Trophoblast cell (in vitro differentiated cells and primary cell): ENCODE results near the gene KCNH2.
A peak's percentile ranks its signal among the peaks of the same experiment; 100 is the strongest.

Source experiments
- DNase-seq, 2 donors: peaks; one replicate each; pipeline ENCODE4 v3.0.0-alpha.2; 2016
- H2AFZ ChIP-seq: 2 replicates; pipeline ENCODE4 v1.6.1; 2013; ENCODE audit warnings: low read length, moderate library complexity, mild to moderate bottlenecking; ENCODE audit not compliant: insufficient read depth, poor library complexity
- H2AK5ac ChIP-seq: 2 replicates; pipeline ENCODE4 v1.6.1; 2013; ENCODE audit warnings: mild to moderate bottlenecking, low read length
- H2BK120ac ChIP-seq: 2 replicates; pipeline ENCODE4 v1.6.1; 2013; ENCODE audit warnings: low read length, mild to moderate bottlenecking, moderate library complexity; ENCODE audit not compliant: insufficient read depth, poor library complexity
- H2BK12ac ChIP-seq: 2 replicates; pipeline ENCODE4 v1.6.1; 2013; ENCODE audit warnings: mild to moderate bottlenecking, low read length, moderate library complexity
- H2BK5ac ChIP-seq: 2 replicates; pipeline ENCODE4 v1.6.1; 2013; ENCODE audit warnings: low read length, low read depth, moderate library complexity, mild to moderate bottlenecking; ENCODE audit not compliant: poor library complexity
- H3K14ac ChIP-seq: 2 replicates; pipeline ENCODE4 v1.6.1; 2013; ENCODE audit warnings: mild to moderate bottlenecking, low read length
- H3K18ac ChIP-seq: 2 replicates; pipeline ENCODE4 v1.6.1; 2013; ENCODE audit warnings: mild to moderate bottlenecking, low read length
- H3K23ac ChIP-seq: 2 replicates; pipeline ENCODE4 v1.6.1; 2013; ENCODE audit warnings: low read length
- H3K27ac ChIP-seq: 2 replicates; pipeline ENCODE4 v1.5.1; 2013; ENCODE audit warnings: low read depth, mild to moderate bottlenecking, inconsistent platforms, low read length, moderate library complexity
- H3K27me3 ChIP-seq: 2 replicates; pipeline ENCODE4 v1.6.1; 2013; ENCODE audit warnings: inconsistent platforms, mild to moderate bottlenecking, low read length, moderate library complexity; ENCODE audit not compliant: insufficient read depth
- H3K36me3 ChIP-seq, 2 experiments: 1 replicate in 1 of 2; 2 replicates in 1 of 2; pipeline ENCODE4 v1.6.1; 2013; ENCODE audit warnings: low read length in 2 of 2, mild to moderate bottlenecking in 2 of 2, moderate library complexity in 1 of 2; ENCODE audit not compliant: insufficient read depth in 2 of 2, control insufficient read depth in 1 of 2
- H3K4ac ChIP-seq: 2 replicates; pipeline ENCODE4 v1.6.1; 2013; ENCODE audit warnings: low read depth, mild to moderate bottlenecking, low read length, moderate library complexity
- H3K4me1 ChIP-seq, 2 experiments: 1 replicate in 1 of 2; 2 replicates in 1 of 2; pipeline ENCODE4 v1.6.1; 2013; ENCODE audit warnings: low read length in 2 of 2, mild to moderate bottlenecking in 2 of 2, moderate library complexity in 1 of 2; ENCODE audit not compliant: insufficient read depth in 2 of 2, control insufficient read depth in 1 of 2
- H3K4me2 ChIP-seq: 2 replicates; pipeline ENCODE4 v1.6.1; 2013; ENCODE audit warnings: inconsistent platforms, mild to moderate bottlenecking, low read length, moderate library complexity
- H3K4me3 ChIP-seq: 2 replicates; pipeline ENCODE4 v1.5.1; 2013; ENCODE audit warnings: mild to moderate bottlenecking, low read depth, low read length, inconsistent platforms
- H3K79me1 ChIP-seq: one replicate; pipeline ENCODE4 v1.6.1; 2013; ENCODE audit warnings: low read length
- H3K79me2 ChIP-seq: 2 replicates; pipeline ENCODE4 v1.6.1; 2013; ENCODE audit warnings: low read length, mild to moderate bottlenecking; ENCODE audit not compliant: control insufficient read depth, insufficient read depth, poor library complexity
- H3K9ac ChIP-seq: 2 replicates; pipeline ENCODE4 v1.6.1; 2013; ENCODE audit warnings: mild to moderate bottlenecking, low read length
- H3K9me3 ChIP-seq: 2 replicates; pipeline ENCODE4 v1.6.1; 2013; ENCODE audit warnings: low read depth, mild to moderate bottlenecking, control low read depth, inconsistent platforms, low read length; ENCODE audit not compliant: insufficient read depth
- H4K12ac ChIP-seq: 2 replicates; pipeline ENCODE4 v1.6.1; 2013; ENCODE audit warnings: low read depth, mild to moderate bottlenecking, low read length, moderate library complexity
- H4K8ac ChIP-seq: 2 replicates; pipeline ENCODE4 v1.6.1; 2013; ENCODE audit warnings: low read depth, mild to moderate bottlenecking, low read length, moderate library complexity
- H4K91ac ChIP-seq: one replicate; pipeline ENCODE4 v1.6.1; 2013; ENCODE audit warnings: low read depth, mild to moderate bottlenecking, low read length, moderate library complexity
- WGBS: extraction: QIAGEN DNeasy Blood & Tissue Kit; methylation state at CpG from one replicate; pipeline ENCODE4 v1.1.7; 2013; ENCODE audit warnings: missing lambda C conversion rate; ENCODE audit not compliant: insufficient read length, insufficient coverage; ENCODE audit errors: extremely low coverage; 5-methylcytosine and 5-hydroxymethylcytosine counted together

Gene KCNH2

GRCh38 chr7:150904011-150904909, 73.9 kb downstream of the KCNH2 start:
- Histone ChIP-seq H2BK12ac (no peak overlapping the region), H3K14ac (no peak overlapping the region), H4K12ac (no peak overlapping the region), H2BK5ac (no peak overlapping the region), H3K9ac (no peak overlapping the region), H3K27ac (no peak overlapping the region), H3K9me3 (no peaks in the 10 kb centered on the region), H3K4me3 (no peak overlapping the region), H2AK5ac (no peak overlapping the region), H3K23ac (no peak overlapping the region), H3K36me3 (no peaks in the 10 kb centered on the region), H3K4me1 (peaks cover 7 to 10% of the 10 kb centered on the region in 2 experiments), H3K18ac (no peak overlapping the region), H3K27me3 (no peaks in the 10 kb centered on the region), H4K8ac (no peak overlapping the region), H3K4ac (no peak overlapping the region), H2AFZ (no peak overlapping the region), H3K4me2 (no peak overlapping the region), H2BK120ac (no peak overlapping the region), H4K91ac (no peak overlapping the region), H3K79me1 (no peaks in the 10 kb centered on the region), H3K79me2 (no peaks in the 10 kb centered on the region)
- DNase-seq, result no peak
- WGBS, result 100% methylated on average over 1 of the region's 6 CpGs

DNA sequence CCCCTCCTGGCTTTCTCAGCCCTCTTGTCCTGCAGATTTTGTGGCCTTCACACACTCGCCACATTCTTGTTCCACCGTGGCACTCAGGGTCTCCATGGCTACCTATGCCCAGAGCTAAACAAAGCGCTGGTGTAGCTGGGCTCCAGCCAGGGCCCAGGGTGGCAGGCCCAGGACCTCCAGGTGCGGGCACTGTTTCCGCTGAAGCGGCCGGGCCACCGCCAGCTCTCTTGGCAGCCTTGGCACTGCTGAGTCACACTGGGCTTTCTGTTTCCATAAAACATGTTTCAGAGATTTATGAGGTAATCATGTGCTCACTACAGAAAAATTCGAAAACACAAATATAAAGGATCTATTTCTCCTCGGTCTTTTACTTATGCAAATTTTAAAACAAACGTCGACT, 74.5 kb downstream of the KCNH2 start:
- no peak overlapping the region for H2AK5ac ChIP-seq
- H4K8ac ChIP-seq, result no peak overlapping the region
- H3K4ac ChIP-seq, result no peak overlapping the region
- H3K36me3 ChIP-seq, result no peaks in the 10 kb centered on the region
- H3K79me1 ChIP-seq, result no peaks in the 10 kb centered on the region
- no peak overlapping the region for H4K91ac ChIP-seq
- no peak overlapping the region for H3K9ac ChIP-seq
- no peak overlapping the region for H3K14ac ChIP-seq
- H3K4me2 ChIP-seq, result no peak overlapping the region
- no peak overlapping the region for H2AFZ ChIP-seq
- H3K23ac ChIP-seq, result no peak overlapping the region
- no peak overlapping the region for H2BK5ac ChIP-seq
- H3K4me1 ChIP-seq, result peaks cover 9 to 10% of the 10 kb centered on the region in 2 experiments
- no peak overlapping the region for H2BK12ac ChIP-seq
- no peak overlapping the region for H3K18ac ChIP-seq
- H2BK120ac ChIP-seq, result no peak overlapping the region
- no CpG with 5 or more reads among the region's 12 CpGs for WGBS
- no peaks in the 10 kb centered on the region for H3K9me3 ChIP-seq
- no peak overlapping the region for H3K4me3 ChIP-seq
- no peaks in the 10 kb centered on the region for H3K79me2 ChIP-seq
- no peak overlapping the region for H4K12ac ChIP-seq
- H3K27ac ChIP-seq, result no peak overlapping the region
- no peaks in the 10 kb centered on the region for H3K27me3 ChIP-seq
- no peak for DNase-seq

- no peak for DNase-seq
- Histone ChIP-seq H3K27me3 (no peaks in the 10 kb centered on the region), H3K14ac (no peak overlapping the region), H3K9ac (no peak overlapping the region), H2AFZ (no peak overlapping the region), H3K9me3 (no peaks in the 10 kb centered on the region), H3K79me2 (no peaks in the 10 kb centered on the region), H2BK120ac (no peak overlapping the region), H2AK5ac (no peak overlapping the region), H2BK5ac (no peak overlapping the region), H4K91ac (no peak overlapping the region), H3K27ac (no peak overlapping the region), H3K18ac (no peak overlapping the region), H3K4ac (no peak overlapping the region), H3K79me1 (no peaks in the 10 kb centered on the region), H2BK12ac (no peak overlapping the region), H4K12ac (no peak overlapping the region), H3K4me3 (no peak overlapping the region), H3K4me2 (no peak overlapping the region), H3K23ac (no peak overlapping the region), H3K36me3 (no peaks in the 10 kb centered on the region), H3K4me1 (peaks cover 10% of the 10 kb centered on the region in 2 experiments), H4K8ac (no peak overlapping the region)
- WGBS, result no CpG with 5 or more reads among the region's 14 CpGs
Measured at GRCh38 chr7:150902078-150903033, 75.8 kb downstream of the KCNH2 start.

DNA sequence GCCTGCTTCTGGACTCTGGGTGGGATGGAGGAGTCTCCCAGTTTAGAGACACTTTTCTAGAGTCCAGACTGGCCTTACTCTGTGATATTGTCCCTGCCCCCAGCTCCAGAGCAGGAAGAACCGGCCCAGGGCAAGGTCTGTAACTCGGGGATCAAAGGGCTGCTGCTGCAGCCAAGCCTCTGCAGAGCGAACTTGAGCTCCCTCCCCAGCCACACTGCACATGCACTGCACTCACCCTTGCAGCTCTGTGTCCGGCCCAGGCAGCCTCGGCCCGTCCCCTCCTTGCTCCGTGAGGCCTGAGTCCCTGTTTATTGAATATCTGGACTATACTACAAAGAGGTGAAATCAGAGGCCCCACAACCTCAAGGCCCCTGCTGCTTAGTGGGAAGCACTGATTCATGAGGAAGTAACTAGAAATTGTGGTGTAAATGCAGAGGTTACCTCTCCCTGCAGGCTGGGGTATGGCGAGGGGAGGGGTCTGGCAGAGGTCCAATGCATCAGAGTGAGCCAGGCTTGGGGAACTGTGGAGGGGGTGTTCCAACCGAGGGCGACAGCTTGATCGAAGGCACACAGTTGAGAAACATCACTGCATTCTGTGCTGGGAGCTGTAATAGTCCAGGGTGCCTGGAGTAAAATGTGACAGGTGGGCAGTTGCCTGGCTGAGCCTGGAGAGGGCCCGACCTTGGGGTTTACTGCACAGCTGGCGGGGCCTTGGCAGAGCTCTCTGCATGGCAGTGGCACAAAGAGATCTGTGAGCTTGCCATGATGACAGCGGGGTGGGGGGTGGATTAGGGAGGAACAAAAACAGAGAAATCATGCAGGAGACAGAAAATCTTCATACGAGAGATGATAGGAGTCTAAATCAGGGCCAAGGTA, 76.7 kb downstream of the KCNH2 start:
- Histone ChIP-seq H3K36me3 (no peaks in the 10 kb centered on the region), H3K4me3 (no peak overlapping the region), H3K27ac (no peak overlapping the region), H2AFZ (no peak overlapping the region), H3K4ac (no peak overlapping the region), H4K12ac (no peak overlapping the region), H3K9me3 (no peaks in the 10 kb centered on the region), H3K18ac (no peak overlapping the region), H3K4me2 (peak overlapping the region; percentile 18), H2AK5ac (no peak overlapping the region), H3K27me3 (no peaks in the 10 kb centered on the region), H3K79me1 (no peaks in the 10 kb centered on the region), H3K79me2 (no peaks in the 10 kb centered on the region), H3K4me1 (peaks cover 10% of the 10 kb centered on the region in 2 experiments), H4K8ac (no peak overlapping the region), H2BK5ac (no peak overlapping the region), H3K14ac (no peak overlapping the region), H3K23ac (no peak overlapping the region), H3K9ac (no peak overlapping the region), H2BK12ac (no peak overlapping the region), H4K91ac (no peak overlapping the region), H2BK120ac (no peak overlapping the region)
- no CpG with 5 or more reads among the region's 15 CpGs for WGBS
- DNase-seq, result no peak
